Pancreas (tissue), 10 donors: ENCODE data around the gene SAMD1. TPM values are rescaled to one million over a fixed set of nuclear protein-coding genes. Genes with fewer than 3 reads are reported as not detected.
"Not testable (repeated sequence)": the region's sequence is repeated elsewhere in the genome, so short reads cannot be mapped to it uniquely, and the experiment has no call there.

Experiments
- ATAC-seq, 4 donors: fragments of 200-7000 bp; cut with Tn5 transposase; one replicate each; pipeline versions ENCODE4 v1.8.0 to v1.9.1; 2020; ENCODE audit warnings: mild to moderate bottlenecking in 4 of 4, moderate library complexity in 4 of 4
- DNase-seq, 6 donors: peaks; one replicate each; pipeline ENCODE4 v3.0.0-alpha.2; 2020
- FAIRE-seq: peaks from 2 replicates; lab custom pipeline; 2012; peaks lifted over from hg19 to GRCh38; lab: Jason Lieb, UNC
- H3K27ac ChIP-seq, 4 donors: fragments of 200-600 bp; sonication (generic); 1 replicate in 3 of 4; 2 replicates in 1 of 4; pipeline versions ENCODE4 v1.5.0 to v1.8.0; 2020
- H3K27me3 ChIP-seq, 4 donors: fragments of 200-600 bp; one replicate each; pipeline ENCODE4 v1.8.0; 2021
- H3K36me3 ChIP-seq, 3 donors: fragments of 200-600 bp; sonication (generic) in 1 of 3; one replicate each; pipeline versions ENCODE4 v1.5.0 to v1.8.0; 2020 to 2021
- H3K4me1 ChIP-seq, 3 donors: fragments of 200-600 bp; one replicate each; pipeline ENCODE4 v1.8.0; 2021
- H3K4me3 ChIP-seq, 4 donors: fragments of 200-600 bp; sonication (generic) in 2 of 4; one replicate each; pipeline versions ENCODE4 v1.5.0 to v1.8.0; 2020 to 2021
- H3K9me3 ChIP-seq, 4 donors: fragments of 200-600 bp; one replicate each; pipeline ENCODE4 v1.8.0; 2021
- WGBS, 2 donors: extraction: QIAGEN DNeasy Blood & Tissue Kit; methylation state at CpG; one replicate each; pipeline ENCODE4 v1.1.7; 2013; 5-methylcytosine and 5-hydroxymethylcytosine counted together
- intact Hi-C, 3 donors: fragments of 100-400 bp; cut with DNase I; formaldehyde crosslinking; loops; one replicate each; pipeline versions ENCODE4 v1.11.1 to v1.14.2; 2022
- polyA plus RNA-seq, 2 donors: library from polyadenylated mRNA; stranded (reverse); fragments of 200-250 nt; gene quantifications; one replicate each; pipeline ENCODE4 v1.2.3, GENCODE V29; 2013
- total RNA-seq, 6 donors: library from RNA; stranded (reverse); fragmentation: NEBNext Ultra II Directional in 4 of 6; extraction: Animal tissue kit (Norgen Biotek cat#: 25700) in 4 of 6; gene quantifications; one replicate each; pipeline versions ENCODE4 v1.2.1 to v1.2.4, GENCODE V29; 2021 to 2023
- TF ChIP-seq, protein P1 (sequence below), 4 donors: fragments of 200-600 bp; sonication (generic) in 3 of 4; IDR thresholded peaks; one replicate each; pipeline versions ENCODE4 v1.5.0 to v1.8.0; 2021; ENCODE audit warnings: antibody characterized with exemption in 4 of 4
- donor health status: healthy with polysubstance abuse.
- donor health status: DM: no; HTN: no; CAD: no; lungs with moderate emphysema.
- donor health status: DM: no; HTN: no; CAD: no.
- donor health status: control.
- donor health status: control.
- donor health status: Bipolar disorder and iron deficiency.
- donor health status: DM: yes; HTN: yes; CAD: no.
- donor health status: DM: no; HTN: no; CAD: no.
- donor health status: DM: no; HTN: no; CAD: no.
- donor health status: DM: yes; HTN: yes; CAD: no.

The SAMD1 gene
- total and polyA plus RNA-seq, 8 donors = 7.9 to 24.3 (median 16.9) TPM

DNA sequence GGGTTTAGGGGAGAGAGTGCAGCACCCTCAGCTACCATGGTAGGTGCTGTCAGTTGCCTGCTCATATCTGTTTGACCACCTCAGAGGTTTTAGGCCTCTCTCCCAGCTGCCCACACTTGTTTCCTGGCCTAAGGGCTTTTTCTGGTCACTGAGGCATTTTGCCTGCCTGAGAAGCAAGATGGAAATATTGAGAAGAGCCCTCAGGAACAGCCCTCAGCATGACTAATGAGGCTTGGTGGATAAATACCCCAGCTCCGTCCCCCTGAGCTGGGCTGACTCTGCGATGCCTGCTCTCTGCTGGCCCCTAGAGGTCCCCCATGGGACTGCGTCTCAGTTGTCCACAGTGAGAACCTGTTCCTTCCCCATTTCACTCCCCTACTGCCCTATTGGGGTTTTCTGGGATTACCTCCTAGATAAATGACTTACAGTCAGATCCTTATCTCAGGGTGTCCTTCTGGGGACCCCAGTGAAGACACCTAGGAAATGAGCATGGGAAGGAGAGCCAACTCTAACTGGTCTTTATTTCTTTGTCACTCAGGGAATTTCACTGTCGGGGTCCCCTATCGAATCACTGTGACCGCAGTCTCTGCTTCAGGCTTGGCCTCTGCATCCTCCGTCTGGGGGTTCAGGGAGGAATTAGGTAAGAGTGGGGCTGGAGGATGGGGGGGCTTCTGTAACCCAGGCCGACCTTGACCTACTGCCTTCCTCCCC, 42.0 kb downstream of the SAMD1 start:
- Histone ChIP-seq H3K27ac (no peak overlapping the region), H3K4me1 (no peaks in the 10 kb centered on the region), H3K4me3 (no peak overlapping the region), H3K36me3 (no peaks in the 10 kb centered on the region), H3K27me3 (no peaks in the 10 kb centered on the region), H3K9me3 (no peaks in the 10 kb centered on the region)
- DNase-seq (peak in 3 of 6 donors; percentile 49 to 76 (median 52)), ATAC-seq (peak in 3 of 4 donors; percentile 77 to 91 (median 82)), FAIRE-seq (no peak)
- TF ChIP-seq, protein P1, sequence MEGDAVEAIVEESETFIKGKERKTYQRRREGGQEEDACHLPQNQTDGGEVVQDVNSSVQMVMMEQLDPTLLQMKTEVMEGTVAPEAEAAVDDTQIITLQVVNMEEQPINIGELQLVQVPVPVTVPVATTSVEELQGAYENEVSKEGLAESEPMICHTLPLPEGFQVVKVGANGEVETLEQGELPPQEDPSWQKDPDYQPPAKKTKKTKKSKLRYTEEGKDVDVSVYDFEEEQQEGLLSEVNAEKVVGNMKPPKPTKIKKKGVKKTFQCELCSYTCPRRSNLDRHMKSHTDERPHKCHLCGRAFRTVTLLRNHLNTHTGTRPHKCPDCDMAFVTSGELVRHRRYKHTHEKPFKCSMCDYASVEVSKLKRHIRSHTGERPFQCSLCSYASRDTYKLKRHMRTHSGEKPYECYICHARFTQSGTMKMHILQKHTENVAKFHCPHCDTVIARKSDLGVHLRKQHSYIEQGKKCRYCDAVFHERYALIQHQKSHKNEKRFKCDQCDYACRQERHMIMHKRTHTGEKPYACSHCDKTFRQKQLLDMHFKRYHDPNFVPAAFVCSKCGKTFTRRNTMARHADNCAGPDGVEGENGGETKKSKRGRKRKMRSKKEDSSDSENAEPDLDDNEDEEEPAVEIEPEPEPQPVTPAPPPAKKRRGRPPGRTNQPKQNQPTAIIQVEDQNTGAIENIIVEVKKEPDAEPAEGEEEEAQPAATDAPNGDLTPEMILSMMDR (IDR thresholded peaks at IDR 0.05) = peak; percentile 60 to 67 (median 64)
- intact Hi-C loops = no loop called here
- WGBS, 2 donors = 73 to 76% methylated on average over 8 of the region's 8 CpGs

DNA sequence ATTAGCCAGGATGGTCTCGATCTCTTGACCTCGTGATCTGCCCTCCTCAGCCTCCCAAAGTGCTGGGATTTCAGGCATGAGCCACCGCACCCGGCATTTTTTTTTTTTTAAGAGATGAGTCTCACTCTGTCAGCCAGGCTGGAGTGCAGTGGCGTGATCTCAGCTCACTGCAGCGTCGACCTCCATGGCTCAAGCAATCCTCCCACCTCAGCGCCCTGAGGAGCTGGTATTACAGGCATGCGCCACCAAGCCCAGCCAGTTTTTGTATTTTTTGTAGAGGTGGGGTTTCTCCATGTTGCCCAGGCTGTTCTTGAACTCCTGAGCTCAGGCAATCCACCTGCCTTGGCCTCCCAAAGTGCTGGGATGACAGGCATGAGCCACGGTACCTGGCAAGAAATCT, 42.7 kb downstream of the SAMD1 start:
- FAIRE-seq, H3K27me3 ChIP-seq, H3K36me3 ChIP-seq, DNase-seq, H3K4me1 ChIP-seq, intact Hi-C loops, H3K9me3 ChIP-seq, H3K4me3 ChIP-seq, H3K27ac ChIP-seq, ATAC-seq: not testable (repeated sequence)
- WGBS, 2 donors = 97 to 99% methylated on average over 10 of the region's 10 CpGs

DNA sequence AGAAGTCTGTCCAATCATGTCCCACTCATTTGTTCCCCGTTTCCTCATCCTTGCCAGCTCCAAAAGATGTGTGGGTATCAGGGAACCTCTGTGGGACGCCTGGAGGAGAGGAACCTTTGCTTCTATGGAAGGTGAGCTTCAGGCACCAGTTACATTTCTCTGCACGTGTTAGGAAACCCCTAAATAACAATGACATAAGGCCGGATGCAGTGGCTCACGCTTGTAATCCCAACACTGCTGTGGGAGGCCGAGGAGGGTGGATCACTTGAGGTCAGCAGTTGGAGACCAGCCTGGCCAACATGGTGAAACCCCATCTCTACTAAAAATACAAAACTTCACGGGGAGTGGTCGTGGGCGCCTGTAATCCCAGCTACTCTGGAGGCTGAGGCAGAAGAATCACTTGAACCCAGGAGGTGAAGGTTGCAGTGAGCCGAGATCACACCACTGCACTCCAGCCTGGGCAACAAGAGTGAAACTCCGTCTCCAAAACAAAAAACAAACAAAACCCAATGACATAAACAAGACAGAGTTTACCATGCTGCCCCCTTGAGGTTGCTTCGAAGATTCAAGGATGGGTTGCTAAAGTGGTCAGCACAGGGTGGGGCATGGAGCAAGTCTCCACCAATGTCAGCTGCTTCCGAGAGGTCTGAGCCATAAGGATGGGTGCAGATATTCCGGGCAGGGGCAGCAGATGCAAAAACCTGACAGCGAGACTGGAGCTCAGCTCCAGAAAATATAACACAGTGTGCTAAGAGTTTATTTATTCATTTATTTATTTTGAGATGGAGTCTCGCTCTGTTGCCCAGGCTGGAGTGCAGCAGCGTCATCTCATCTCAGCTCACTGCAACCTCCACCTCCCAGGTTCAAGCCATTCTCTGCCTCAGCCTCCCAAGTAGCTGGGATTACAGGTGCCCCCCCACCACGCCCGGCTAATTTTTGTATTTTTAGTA, 47.6 kb downstream of the SAMD1 start:
- TF ChIP-seq, protein P1 (IDR thresholded peaks at IDR 0.05) = peak; percentile 14 to 35 (median 28)
- intact Hi-C loops, H3K27me3 ChIP-seq, H3K36me3 ChIP-seq, H3K4me1 ChIP-seq, FAIRE-seq, H3K9me3 ChIP-seq, H3K4me3 ChIP-seq: not testable (repeated sequence)
- ATAC-seq (peak; percentile 63 to 86 (median 86)), DNase-seq (peak in 2 of 6 donors; percentile 33 to 39)
- H3K27ac ChIP-seq = peak overlapping the region in 1 of 4 donors; percentile 13
- 57 to 66% methylated on average over 19 of the region's 19 CpGs for WGBS, 2 donors

DNA sequence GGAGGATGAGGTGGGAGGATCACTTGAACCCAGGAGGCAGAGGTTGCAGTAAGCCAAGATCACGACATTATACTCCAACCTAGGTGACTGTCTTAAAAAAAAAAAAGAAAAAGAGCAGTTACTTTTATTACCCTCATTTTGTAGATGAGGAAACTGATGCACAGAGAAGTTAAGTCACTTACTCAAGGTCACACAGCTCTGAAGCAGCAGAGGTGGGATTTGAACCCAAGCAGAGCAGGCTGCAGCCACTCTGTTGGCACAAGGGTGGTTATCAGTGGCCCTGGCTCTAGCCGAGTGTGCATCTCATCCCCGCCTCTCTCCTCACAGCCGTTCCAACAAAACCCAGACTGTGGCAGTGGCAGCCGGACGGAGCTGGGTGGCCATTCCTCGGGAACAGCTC, 51.4 kb downstream of the SAMD1 start:
- no peak for DNase-seq
- TF ChIP-seq, protein P1 (IDR thresholded peaks at IDR 0.05) = no peak
- WGBS, 2 donors = 89 to 96% methylated on average over 7 of the region's 7 CpGs
- H3K27ac ChIP-seq = no peak overlapping the region
- no peaks in the 10 kb centered on the region for H3K36me3 ChIP-seq
- no peaks in the 10 kb centered on the region for H3K27me3 ChIP-seq
- H3K4me1 ChIP-seq = no peaks in the 10 kb centered on the region
- FAIRE-seq = no peak
- intact Hi-C loops = no loop called here
- no peak for ATAC-seq
- H3K4me3 ChIP-seq = no peak overlapping the region
- H3K9me3 ChIP-seq = no peaks in the 10 kb centered on the region

Other genes starting within 250 kb of the SAMD1 start
- 1 to 10 TPM in 1 of 6 donors, under 1 TPM in 3, not detected in 2; 0.39 to 1.4 (median 0.62) TPM for gene NANOS3, start 213.6 kb downstream of the SAMD1 start, total RNA-seq
- 1 to 10 TPM in 1 of 2 donors, under 1 TPM in 1; 0.65 to 3.1 TPM for gene NANOS3, start 213.6 kb downstream of the SAMD1 start, polyA plus RNA-seq
- 1 to 10 TPM; 2.6 to 4.5 (median 3.9) TPM for gene BRME1, start 184.6 kb downstream of the SAMD1 start, total RNA-seq
- 10 to 100 TPM in 1 of 2 donors, 1 to 10 TPM in 1; 8.1 to 15.3 TPM for gene BRME1, start 184.6 kb downstream of the SAMD1 start, polyA plus RNA-seq
- 10 to 100 TPM; 23.0 to 29.7 (median 26.2) TPM for gene CC2D1A, start 184.6 kb downstream of the SAMD1 start, total RNA-seq
- gene CC2D1A, start 184.6 kb downstream of the SAMD1 start, polyA plus RNA-seq = 10 to 100 TPM; 57.5 to 78.6 TPM
- 1 to 10 TPM in 1 of 6 donors, under 1 TPM in 3, not detected in 2; 0.25 to 2.0 (median 0.84) TPM for gene PODNL1, start 152.3 kb downstream of the SAMD1 start, total RNA-seq
- gene PODNL1, start 152.3 kb downstream of the SAMD1 start, polyA plus RNA-seq = under 1 TPM; 0.40 to 0.76 TPM
- 10 to 100 TPM in 3 of 6 donors, 1 to 10 TPM in 3; 7.8 to 15.2 (median 10.3) TPM for gene DCAF15, start 138.2 kb downstream of the SAMD1 start, total RNA-seq
- 10 to 100 TPM; 37.8 to 50.7 TPM for gene DCAF15, start 138.2 kb downstream of the SAMD1 start, polyA plus RNA-seq
- 10 to 100 TPM in 1 of 6 donors, 1 to 10 TPM in 5; 5.5 to 10.6 (median 6.8) TPM for gene RFX1, start 84.4 kb downstream of the SAMD1 start, total RNA-seq
- gene RFX1, start 84.4 kb downstream of the SAMD1 start, polyA plus RNA-seq = 10 to 100 TPM; 11.7 to 55.6 TPM
- gene RLN3, start 62.6 kb downstream of the SAMD1 start, total RNA-seq = not detected
- gene RLN3, start 62.6 kb downstream of the SAMD1 start, polyA plus RNA-seq = not detected
- 1 to 10 TPM in 5 of 6 donors, under 1 TPM in 1; 0.88 to 8.2 (median 1.9) TPM for gene IL27RA, start 59.0 kb downstream of the SAMD1 start, total RNA-seq
- 1 to 10 TPM; 1.4 to 3.1 TPM for gene IL27RA, start 59.0 kb downstream of the SAMD1 start, polyA plus RNA-seq
- 10 to 100 TPM in 5 of 6 donors, 1 to 10 TPM in 1; 5.6 to 21.2 (median 15.9) TPM for gene PALM3, start 28.7 kb downstream of the SAMD1 start, total RNA-seq
- gene PALM3, start 28.7 kb downstream of the SAMD1 start, polyA plus RNA-seq = 100 to 1,000 TPM in 1 of 2 donors, 10 to 100 TPM in 1; 61.9 to 155 TPM
- gene MISP3, start 18.0 kb downstream of the SAMD1 start, total RNA-seq = 1 to 10 TPM; 6.4 to 9.4 (median 7.4) TPM
- gene MISP3, start 18.0 kb downstream of the SAMD1 start, polyA plus RNA-seq = 10 to 100 TPM; 13.3 to 21.4 TPM
- gene C19orf67, start 5.0 kb downstream of the SAMD1 start, total RNA-seq = not detected
- gene C19orf67, start 5.0 kb downstream of the SAMD1 start, polyA plus RNA-seq = not detected
- gene PRKACA, start 27.0 kb upstream of the SAMD1 start, total RNA-seq = 10 to 100 TPM; 25.3 to 42.9 (median 35.5) TPM
- gene PRKACA, start 27.0 kb upstream of the SAMD1 start, polyA plus RNA-seq = 10 to 100 TPM; 27.5 to 28.2 TPM
- gene ASF1B, start 45.8 kb upstream of the SAMD1 start, total RNA-seq = 1 to 10 TPM in 2 of 6 donors, under 1 TPM in 4; 0.14 to 1.1 (median 0.41) TPM
- gene ASF1B, start 45.8 kb upstream of the SAMD1 start, polyA plus RNA-seq = under 1 TPM; 0.30 to 0.70 TPM
- 10 to 100 TPM in 2 of 6 donors, 1 to 10 TPM in 4; 8.3 to 11.7 (median 9.6) TPM for gene ADGRL1, start 115.4 kb upstream of the SAMD1 start, total RNA-seq
- gene ADGRL1, start 115.4 kb upstream of the SAMD1 start, polyA plus RNA-seq = 10 to 100 TPM; 10.1 to 16.8 TPM